ENCODE data around the gene FAM222A.

FAM222A gene

GRCh38 chr12:109764776-109765445 lies 51.3 kb downstream of the FAM222A start:
- TF ChIP-seq ZNF565 (CRISPR knock-in tag; conservative IDR thresholded peaks at IDR 0.05; ENCODE audit: low read depth) (no peak), ZNF70 (CRISPR knock-in tag; IDR thresholded peaks at IDR 0.05) (no peak), SNAI2 (CRISPR knock-in tag; IDR thresholded peaks at IDR 0.05) (no peak), BACH2 (CRISPR knock-in tag; IDR thresholded peaks at IDR 0.05; ENCODE audit: borderline replicate concordance) (no peak)
- TF ChIP-seq, protein P1, sequence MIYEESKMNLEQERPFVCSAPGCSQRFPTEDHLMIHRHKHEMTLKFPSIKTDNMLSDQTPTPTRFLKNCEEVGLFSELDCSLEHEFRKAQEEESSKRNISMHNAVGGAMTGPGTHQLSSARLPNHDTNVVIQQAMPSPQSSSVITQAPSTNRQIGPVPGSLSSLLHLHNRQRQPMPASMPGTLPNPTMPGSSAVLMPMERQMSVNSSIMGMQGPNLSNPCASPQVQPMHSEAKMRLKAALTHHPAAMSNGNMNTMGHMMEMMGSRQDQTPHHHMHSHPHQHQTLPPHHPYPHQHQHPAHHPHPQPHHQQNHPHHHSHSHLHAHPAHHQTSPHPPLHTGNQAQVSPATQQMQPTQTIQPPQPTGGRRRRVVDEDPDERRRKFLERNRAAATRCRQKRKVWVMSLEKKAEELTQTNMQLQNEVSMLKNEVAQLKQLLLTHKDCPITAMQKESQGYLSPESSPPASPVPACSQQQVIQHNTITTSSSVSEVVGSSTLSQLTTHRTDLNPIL (CRISPR knock-in tag; IDR thresholded peaks at IDR 0.05; ENCODE audit: low read depth): no peak
- no peak for ATAC-seq

GRCh38 chr12:109765446-109765810 lies 51.8 kb downstream of the FAM222A start:
- TF ChIP-seq ISL1 (CRISPR knock-in tag; IDR thresholded peaks at IDR 0.05): no peak
- TF ChIP-seq, protein P2, sequence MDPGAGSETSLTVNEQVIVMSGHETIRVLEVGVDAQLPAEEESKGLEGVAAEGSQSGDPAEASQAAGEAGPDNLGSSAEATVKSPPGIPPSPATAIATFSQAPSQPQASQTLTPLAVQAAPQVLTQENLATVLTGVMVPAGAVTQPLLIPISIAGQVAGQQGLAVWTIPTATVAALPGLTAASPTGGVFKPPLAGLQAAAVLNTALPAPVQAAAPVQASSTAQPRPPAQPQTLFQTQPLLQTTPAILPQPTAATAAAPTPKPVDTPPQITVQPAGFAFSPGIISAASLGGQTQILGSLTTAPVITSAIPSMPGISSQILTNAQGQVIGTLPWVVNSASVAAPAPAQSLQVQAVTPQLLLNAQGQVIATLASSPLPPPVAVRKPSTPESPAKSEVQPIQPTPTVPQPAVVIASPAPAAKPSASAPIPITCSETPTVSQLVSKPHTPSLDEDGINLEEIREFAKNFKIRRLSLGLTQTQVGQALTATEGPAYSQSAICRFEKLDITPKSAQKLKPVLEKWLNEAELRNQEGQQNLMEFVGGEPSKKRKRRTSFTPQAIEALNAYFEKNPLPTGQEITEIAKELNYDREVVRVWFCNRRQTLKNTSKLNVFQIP (CRISPR knock-in tag; IDR thresholded peaks at IDR 0.05; ENCODE audit: borderline replicate concordance, low read depth): no peak
- TF ChIP-seq ESRRG (CRISPR knock-in tag; IDR thresholded peaks at IDR 0.05): no peak
- TF ChIP-seq SNAI2 (CRISPR knock-in tag; IDR thresholded peaks at IDR 0.05): no peak
- TF ChIP-seq, protein P3, sequence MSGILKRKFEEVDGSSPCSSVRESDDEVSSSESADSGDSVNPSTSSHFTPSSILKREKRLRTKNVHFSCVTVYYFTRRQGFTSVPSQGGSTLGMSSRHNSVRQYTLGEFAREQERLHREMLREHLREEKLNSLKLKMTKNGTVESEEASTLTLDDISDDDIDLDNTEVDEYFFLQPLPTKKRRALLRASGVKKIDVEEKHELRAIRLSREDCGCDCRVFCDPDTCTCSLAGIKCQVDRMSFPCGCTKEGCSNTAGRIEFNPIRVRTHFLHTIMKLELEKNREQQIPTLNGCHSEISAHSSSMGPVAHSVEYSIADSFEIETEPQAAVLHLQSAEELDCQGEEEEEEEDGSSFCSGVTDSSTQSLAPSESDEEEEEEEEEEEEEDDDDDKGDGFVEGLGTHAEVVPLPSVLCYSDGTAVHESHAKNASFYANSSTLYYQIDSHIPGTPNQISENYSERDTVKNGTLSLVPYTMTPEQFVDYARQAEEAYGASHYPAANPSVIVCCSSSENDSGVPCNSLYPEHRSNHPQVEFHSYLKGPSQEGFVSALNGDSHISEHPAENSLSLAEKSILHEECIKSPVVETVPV (CRISPR knock-in tag; IDR thresholded peaks at IDR 0.05): no peak
- no peak for TF ChIP-seq ZNF8 (CRISPR knock-in tag; IDR thresholded peaks at IDR 0.05)
- TF ChIP-seq, protein P4, sequence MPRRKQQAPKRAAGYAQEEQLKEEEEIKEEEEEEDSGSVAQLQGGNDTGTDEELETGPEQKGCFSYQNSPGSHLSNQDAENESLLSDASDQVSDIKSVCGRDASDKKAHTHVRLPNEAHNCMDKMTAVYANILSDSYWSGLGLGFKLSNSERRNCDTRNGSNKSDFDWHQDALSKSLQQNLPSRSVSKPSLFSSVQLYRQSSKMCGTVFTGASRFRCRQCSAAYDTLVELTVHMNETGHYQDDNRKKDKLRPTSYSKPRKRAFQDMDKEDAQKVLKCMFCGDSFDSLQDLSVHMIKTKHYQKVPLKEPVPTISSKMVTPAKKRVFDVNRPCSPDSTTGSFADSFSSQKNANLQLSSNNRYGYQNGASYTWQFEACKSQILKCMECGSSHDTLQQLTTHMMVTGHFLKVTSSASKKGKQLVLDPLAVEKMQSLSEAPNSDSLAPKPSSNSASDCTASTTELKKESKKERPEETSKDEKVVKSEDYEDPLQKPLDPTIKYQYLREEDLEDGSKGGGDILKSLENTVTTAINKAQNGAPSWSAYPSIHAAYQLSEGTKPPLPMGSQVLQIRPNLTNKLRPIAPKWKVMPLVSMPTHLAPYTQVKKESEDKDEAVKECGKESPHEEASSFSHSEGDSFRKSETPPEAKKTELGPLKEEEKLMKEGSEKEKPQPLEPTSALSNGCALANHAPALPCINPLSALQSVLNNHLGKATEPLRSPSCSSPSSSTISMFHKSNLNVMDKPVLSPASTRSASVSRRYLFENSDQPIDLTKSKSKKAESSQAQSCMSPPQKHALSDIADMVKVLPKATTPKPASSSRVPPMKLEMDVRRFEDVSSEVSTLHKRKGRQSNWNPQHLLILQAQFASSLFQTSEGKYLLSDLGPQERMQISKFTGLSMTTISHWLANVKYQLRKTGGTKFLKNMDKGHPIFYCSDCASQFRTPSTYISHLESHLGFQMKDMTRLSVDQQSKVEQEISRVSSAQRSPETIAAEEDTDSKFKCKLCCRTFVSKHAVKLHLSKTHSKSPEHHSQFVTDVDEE (CRISPR knock-in tag; IDR thresholded peaks at IDR 0.05): no peak
- no peak for TF ChIP-seq ZC3H10 (CRISPR knock-in tag; IDR thresholded peaks at IDR 0.05)
- TF ChIP-seq BACH2 (CRISPR knock-in tag; IDR thresholded peaks at IDR 0.05; ENCODE audit: borderline replicate concordance): no peak
- no peak for TF ChIP-seq OSR1 (CRISPR knock-in tag; IDR thresholded peaks at IDR 0.05)
- no peak for TF ChIP-seq ZNF565 (CRISPR knock-in tag; conservative IDR thresholded peaks at IDR 0.05; ENCODE audit: low read depth)
- TF ChIP-seq ARNTL (CRISPR knock-in tag; IDR thresholded peaks at IDR 0.05; ENCODE audit: borderline replicate concordance, low read depth): no peak
- no peak for TF ChIP-seq ZFP30 (CRISPR knock-in tag; IDR thresholded peaks at IDR 0.05)
- no peak for TF ChIP-seq GLIS3 (CRISPR knock-in tag; IDR thresholded peaks at IDR 0.05)
- no peak for TF ChIP-seq ZFP3 (CRISPR knock-in tag; IDR thresholded peaks at IDR 0.05)
- TF ChIP-seq PPARA (CRISPR knock-in tag; IDR thresholded peaks at IDR 0.05; ENCODE audit: borderline replicate concordance): no peak
- no peak for ATAC-seq

DNA sequence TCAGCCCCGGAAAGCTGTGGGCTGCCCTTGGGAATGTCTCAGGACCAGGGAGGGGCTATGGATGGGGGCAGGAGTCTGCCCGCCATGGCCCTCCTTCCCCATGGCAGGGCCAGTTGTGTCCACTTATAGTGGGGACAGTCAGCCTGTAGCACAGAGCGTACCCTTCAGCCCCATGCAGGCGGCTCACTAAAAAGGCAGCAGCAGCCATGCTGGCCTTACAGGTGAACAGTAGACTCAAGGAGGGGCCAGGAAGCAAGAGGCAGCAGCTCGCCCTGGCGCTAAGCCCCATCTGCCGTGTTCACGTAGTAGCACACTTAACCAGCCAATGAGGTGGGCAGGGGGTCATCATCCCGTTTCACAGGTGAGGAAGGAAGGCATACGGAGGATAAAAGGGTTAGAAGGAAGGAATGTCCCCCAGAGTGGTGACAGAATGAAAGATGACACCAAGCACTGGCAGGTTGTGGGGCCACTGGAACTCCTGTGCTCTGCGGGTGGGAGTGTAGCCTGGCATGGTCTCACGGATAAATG lies 52.7 kb downstream of the FAM222A start:
- no peak for ATAC-seq
- TF ChIP-seq ESRRG (CRISPR knock-in tag; IDR thresholded peaks at IDR 0.05) (no peak), ISL1 (CRISPR knock-in tag; IDR thresholded peaks at IDR 0.05) (no peak), ZNF565 (CRISPR knock-in tag; conservative IDR thresholded peaks at IDR 0.05; ENCODE audit: low read depth) (no peak), CSDC2 (CRISPR knock-in tag; IDR thresholded peaks at IDR 0.05) (no peak), ARNTL (CRISPR knock-in tag; IDR thresholded peaks at IDR 0.05; ENCODE audit: borderline replicate concordance, low read depth) (no peak), RARB (CRISPR knock-in tag; IDR thresholded peaks at IDR 0.05) (no peak), BACH2 (CRISPR knock-in tag; IDR thresholded peaks at IDR 0.05; ENCODE audit: borderline replicate concordance) (no peak), ZNF70 (CRISPR knock-in tag; IDR thresholded peaks at IDR 0.05) (no peak), ZC3H10 (CRISPR knock-in tag; IDR thresholded peaks at IDR 0.05) (no peak), OSR1 (CRISPR knock-in tag; IDR thresholded peaks at IDR 0.05) (no peak), SNAI2 (CRISPR knock-in tag; IDR thresholded peaks at IDR 0.05) (no peak), TOX (CRISPR knock-in tag; IDR thresholded peaks at IDR 0.05; ENCODE audit: borderline replicate concordance) (no peak)
- TF ChIP-seq, protein P5, sequence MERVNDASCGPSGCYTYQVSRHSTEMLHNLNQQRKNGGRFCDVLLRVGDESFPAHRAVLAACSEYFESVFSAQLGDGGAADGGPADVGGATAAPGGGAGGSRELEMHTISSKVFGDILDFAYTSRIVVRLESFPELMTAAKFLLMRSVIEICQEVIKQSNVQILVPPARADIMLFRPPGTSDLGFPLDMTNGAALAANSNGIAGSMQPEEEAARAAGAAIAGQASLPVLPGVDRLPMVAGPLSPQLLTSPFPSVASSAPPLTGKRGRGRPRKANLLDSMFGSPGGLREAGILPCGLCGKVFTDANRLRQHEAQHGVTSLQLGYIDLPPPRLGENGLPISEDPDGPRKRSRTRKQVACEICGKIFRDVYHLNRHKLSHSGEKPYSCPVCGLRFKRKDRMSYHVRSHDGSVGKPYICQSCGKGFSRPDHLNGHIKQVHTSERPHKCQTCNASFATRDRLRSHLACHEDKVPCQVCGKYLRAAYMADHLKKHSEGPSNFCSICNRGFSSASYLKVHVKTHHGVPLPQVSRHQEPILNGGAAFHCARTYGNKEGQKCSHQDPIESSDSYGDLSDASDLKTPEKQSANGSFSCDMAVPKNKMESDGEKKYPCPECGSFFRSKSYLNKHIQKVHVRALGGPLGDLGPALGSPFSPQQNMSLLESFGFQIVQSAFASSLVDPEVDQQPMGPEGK (CRISPR knock-in tag; IDR thresholded peaks at IDR 0.05; ENCODE audit: borderline replicate concordance): no peak
- TF ChIP-seq, protein P2 (CRISPR knock-in tag; IDR thresholded peaks at IDR 0.05; ENCODE audit: borderline replicate concordance, low read depth): no peak
- TF ChIP-seq, protein P3 (CRISPR knock-in tag; IDR thresholded peaks at IDR 0.05): no peak
- TF ChIP-seq, protein P1 (CRISPR knock-in tag; IDR thresholded peaks at IDR 0.05; ENCODE audit: low read depth): no peak

Measured in SK-N-SH treated with all-trans-retinoic acid at 6 μM for 48 hours (cell line).